ENCODE measurements around the gene TYMP. TPM values are rescaled to one million over a fixed set of nuclear protein-coding genes. Genes with fewer than 3 reads are reported as not detected.

TYMP gene
- total and polyA plus RNA-seq, 2 of the 8 experiments (the other 6 are each of a cell fraction or from before 2014, with no cell fraction given) = 0.43 to 0.48 TPM

DNA sequence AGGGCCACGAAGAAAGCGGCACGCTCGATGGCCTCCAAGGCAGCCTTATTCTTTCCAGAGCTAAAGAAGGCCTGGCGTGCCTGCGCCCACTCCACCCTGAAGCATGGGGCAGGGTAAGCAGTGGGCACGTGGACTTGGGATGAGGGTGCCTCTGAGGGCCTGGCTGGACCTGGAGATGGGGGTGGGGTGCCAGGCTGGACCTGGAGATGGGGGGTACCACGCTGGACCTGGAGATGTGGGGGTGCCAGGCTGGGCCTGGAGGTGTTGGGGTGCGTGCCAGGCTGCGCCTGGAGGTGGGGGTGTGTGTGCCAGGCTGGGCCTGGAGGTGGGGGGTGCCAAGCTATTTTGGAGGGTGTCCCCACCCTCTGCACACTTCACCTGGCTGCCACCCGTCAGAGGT is 43.2 kb upstream of the TYMP start:
- WGBS, 2 experiments (ENCODE audit: extremely low coverage in 1 of 2, insufficient coverage in 1 of 2, insufficient read length in 1 of 2, insufficient replicate concordance in 2 of 2, low coverage in 1 of 2, low lambda C conversion rate in 2 of 2, missing lambda C conversion rate in 1 of 2) = 87% methylated on average over 11 of the region's 11 CpGs; no CpG with 5 or more reads in 1 of the 2 experiments

More for the DNA sequence above, 43.2 kb upstream of the TYMP start:
- no peak for FAIRE-seq
- H3K56ac ChIP-seq (replicated peaks; ENCODE audit: insufficient read length, low read depth, low read length) = no peak overlapping the region
- no peak overlapping the region for H3K4me2 ChIP-seq (ENCODE audit: insufficient read depth in 1 of 2, low read depth in 2 of 2, low read length in 2 of 2)
- no peak overlapping the region for H3K4ac ChIP-seq (replicated peaks; ENCODE audit: insufficient read length, low read depth, low read length)
- TF ChIP-seq SAP30 (IDR thresholded peaks at IDR 0.05; ENCODE audit: insufficient read depth, insufficient replicate concordance, low read length) (no peak), BCL11A (IDR thresholded peaks at IDR 0.05; ENCODE audit: low read depth in 2 of 2, low read length in 2 of 2) (no peak), RBBP5 (IDR thresholded peaks at IDR 0.05; ENCODE audit: borderline replicate concordance, low read depth, low read length) (no peak), MAX (IDR thresholded peaks at IDR 0.05) (no peak), RFX5 (IDR thresholded peaks at IDR 0.05; ENCODE audit: borderline replicate concordance, low read depth, low read length) (no peak)
- TF ChIP-seq, protein P1, sequence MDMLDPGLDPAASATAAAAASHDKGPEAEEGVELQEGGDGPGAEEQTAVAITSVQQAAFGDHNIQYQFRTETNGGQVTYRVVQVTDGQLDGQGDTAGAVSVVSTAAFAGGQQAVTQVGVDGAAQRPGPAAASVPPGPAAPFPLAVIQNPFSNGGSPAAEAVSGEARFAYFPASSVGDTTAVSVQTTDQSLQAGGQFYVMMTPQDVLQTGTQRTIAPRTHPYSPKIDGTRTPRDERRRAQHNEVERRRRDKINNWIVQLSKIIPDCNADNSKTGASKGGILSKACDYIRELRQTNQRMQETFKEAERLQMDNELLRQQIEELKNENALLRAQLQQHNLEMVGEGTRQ (IDR thresholded peaks at IDR 0.05; ENCODE audit: low read length) = no peak
- TF ChIP-seq, protein P2, sequence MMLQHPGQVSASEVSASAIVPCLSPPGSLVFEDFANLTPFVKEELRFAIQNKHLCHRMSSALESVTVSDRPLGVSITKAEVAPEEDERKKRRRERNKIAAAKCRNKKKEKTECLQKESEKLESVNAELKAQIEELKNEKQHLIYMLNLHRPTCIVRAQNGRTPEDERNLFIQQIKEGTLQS (IDR thresholded peaks at IDR 0.05; ENCODE audit: insufficient read depth, low read depth, low read length) = no peak
- no peaks in the 10 kb centered on the region for H3K23me2 ChIP-seq (ENCODE audit: low read depth, low read length)
- no peaks in the 10 kb centered on the region for H3K79me2 ChIP-seq (ENCODE audit: control insufficient read depth in 1 of 2, insufficient read depth in 2 of 2, low read length in 2 of 2)
- no peak overlapping the region for H3K27ac ChIP-seq (ENCODE audit: low read depth, low read length)
- peaks cover 12 to 38% (median 31%) of the 10 kb centered on the region in 4 experiments; a peak in 7 of 8 replicates for H3K36me3 ChIP-seq (ENCODE audit: control insufficient read depth in 2 of 4, insufficient read depth in 4 of 4, low read length in 3 of 4)
- no peak overlapping the region for H3K9ac ChIP-seq (replicated peaks in 1 of 4; ENCODE audit: extremely low read depth in 1 of 4, low read depth in 3 of 4, low read length in 3 of 4)
- POLR2A ChIA-PET (ENCODE audit: partially characterized antibody) = interaction anchor here (2.3 to 3.1 kb wide), 2 partner anchors 9 to 10 kb away, joined by 7 to 10 read pairs; partner anchors contain the start of genes CHKB and SYCE3
- H3K4me1 ChIP-seq (replicated peaks in 1 of 4; ENCODE audit: control insufficient read depth in 3 of 4, insufficient read depth in 4 of 4, low read length in 3 of 4) = no peaks in the 10 kb centered on the region
- H2BK120ac ChIP-seq (replicated peaks; ENCODE audit: low read depth, low read length) = no peak overlapping the region
- H3K18ac ChIP-seq (ENCODE audit: extremely low read depth, low read length) = no peak overlapping the region
- no peak overlapping the region for H4K91ac ChIP-seq (replicated peaks; ENCODE audit: insufficient read length, low read length)
- no peak overlapping the region for H3K14ac ChIP-seq (ENCODE audit: insufficient read length)
- peaks cover 4 to 22% of the 10 kb centered on the region in 2 experiments for H4K20me1 ChIP-seq (replicated peaks in 1 of 2; ENCODE audit: control insufficient read depth in 1 of 2, insufficient read depth in 2 of 2, low read length in 2 of 2)
- H2BK15ac ChIP-seq (ENCODE audit: low read length) = no peak overlapping the region
- H3K23ac ChIP-seq (ENCODE audit: insufficient read length) = no peak overlapping the region
- H2BK5ac ChIP-seq (ENCODE audit: low read depth, low read length) = no peak overlapping the region
- no peak overlapping the region for H2BK12ac ChIP-seq (ENCODE audit: low read depth, low read length)
- H2AFZ ChIP-seq (ENCODE audit: low read length) = no peak overlapping the region
- DNase-seq (ENCODE audit: low read depth in 1 of 2, low spot score in 2 of 2) = no peak
- H4K8ac ChIP-seq (ENCODE audit: extremely low read depth, insufficient read depth, low read length) = no peak overlapping the region
- CTCF ChIA-PET (ENCODE audit: partially characterized antibody) = interaction anchor here (0.7 to 8.1 kb wide), 11 partner anchors 8 to 119 kb away, joined by 3 to 84 read pairs (median 3); partner anchors contain the start of genes ARSA and SYCE3
- H3K9me3 ChIP-seq (ENCODE audit: insufficient read depth in 2 of 2, low read depth in 1 of 2, low read length in 1 of 2) = no peaks in the 10 kb centered on the region
- H3K79me1 ChIP-seq (ENCODE audit: low read depth, low read length) = no peaks in the 10 kb centered on the region
- no peak overlapping the region for H2BK20ac ChIP-seq (ENCODE audit: low read length)
- H4K5ac ChIP-seq (ENCODE audit: insufficient read length, low read depth, low read length) = no peak overlapping the region
- no peak overlapping the region for H2AK5ac ChIP-seq (ENCODE audit: low read depth, low read length)
- H3K4me3 ChIP-seq (ENCODE audit: extremely low read depth in 1 of 4, insufficient read depth in 2 of 4, low read depth in 3 of 4, low read length in 4 of 4) = no peak overlapping the region
- no peaks in the 10 kb centered on the region for H3K27me3 ChIP-seq (replicated peaks in 1 of 4; ENCODE audit: control insufficient read depth in 3 of 4, extremely low read depth in 1 of 4, insufficient read depth in 3 of 4, low read length in 3 of 4)
